Left renal cortex interstitium (tissue), 4 donors: ENCODE results near the gene LINC01488. TPM values are rescaled to one million over a fixed set of nuclear protein-coding genes. Genes with fewer than 3 reads are reported as not detected.

ENCODE experiments used
- DNase-seq, 4 donors: peaks; one replicate each; pipeline ENCODE4 v3.0.0-alpha.2; 2013; ENCODE audit warnings: low read depth in 4 of 4, low spot score in 2 of 4, missing footprints in 1 of 4
- polyA plus RNA-seq, 4 donors: library from polyadenylated mRNA; unstranded; fragments of 120-200 nt; gene quantifications; one replicate each; pipeline ENCODE4 v1.2.1, GENCODE V29; 2013; ENCODE audit not compliant: insufficient read length in 4 of 4

LINC01488 gene
- polyA plus RNA-seq, 4 donors: 0.06 to 0.09 (median 0.07) TPM

- no peak for DNase-seq
Measured at GRCh38 chr11:69462106-69462951, 19.1 kb upstream of the LINC01488 start.

- peak in 1 of 4 donors; percentile 58 for DNase-seq
Measured at GRCh38 chr11:69463181-69463994, 18.1 kb upstream of the LINC01488 start.

GRCh38 chr11:69463995-69464960 is 17.2 kb upstream of the LINC01488 start:
- no peak for DNase-seq

GRCh38 chr11:69465236-69466000 is 16.0 kb upstream of the LINC01488 start:
- DNase-seq: no peak

GRCh38 chr11:69466039-69466438 is 15.4 kb upstream of the LINC01488 start:
- DNase-seq: no peak

GRCh38 chr11:69467196-69467595 is 14.3 kb upstream of the LINC01488 start:
- DNase-seq: no peak

- DNase-seq: no peak
Measured at GRCh38 chr11:69467646-69468045, 13.8 kb upstream of the LINC01488 start.

GRCh38 chr11:69468221-69468620 is 13.2 kb upstream of the LINC01488 start:
- DNase-seq: no peak

- DNase-seq: no peak
Measured at GRCh38 chr11:69468911-69469885, 12.3 kb upstream of the LINC01488 start.

- no peak for DNase-seq
Measured at GRCh38 chr11:69470301-69470700, 11.2 kb upstream of the LINC01488 start.

- peak in 2 of 4 donors; percentile 64 to 69 for DNase-seq
Measured at GRCh38 chr11:69470793-69471728, 10.4 kb upstream of the LINC01488 start.

- no peak for DNase-seq
Measured at GRCh38 chr11:69471729-69472540, 9.5 kb upstream of the LINC01488 start.

GRCh38 chr11:69472541-69473275 is 8.8 kb upstream of the LINC01488 start:
- DNase-seq: no peak

GRCh38 chr11:69473276-69473845 is 8.1 kb upstream of the LINC01488 start:
- DNase-seq: no peak

GRCh38 chr11:69474736-69475135 is 6.7 kb upstream of the LINC01488 start:
- no peak for DNase-seq
